ENCODE data around the gene RELL1. TPM values are rescaled to one million over a fixed set of nuclear protein-coding genes. Genes with fewer than 3 reads are reported as not detected.

The RELL1 gene
- total RNA-seq, 1 donor from 2014 or later: 22.2 TPM

- Histone ChIP-seq H3K9me3 (replicated peaks) (no peaks in the 10 kb centered on the region), H3K36me3 (peaks cover 36% of the 10 kb centered on the region), H3K4me3 (no peak overlapping the region), H3K4me1 (peaks cover 26% of the 10 kb centered on the region), H3K27me3 (ENCODE audit: low read depth) (no peaks in the 10 kb centered on the region), H3K27ac (replicated peaks) (no peak overlapping the region)
- no peak for DNase-seq
- no peak for TF ChIP-seq CTCF (IDR thresholded peaks at IDR 0.05; ENCODE audit: borderline replicate concordance)
- intact Hi-C loops (cut with micrococcal nuclease): no loop called here
Observed at GRCh38 chr4:37628977-37629609, 57.1 kb downstream of the RELL1 start.

- H3K27me3 ChIP-seq (ENCODE audit: low read depth): no peaks in the 10 kb centered on the region
- H3K4me3 ChIP-seq: no peak overlapping the region
- intact Hi-C loops (cut with micrococcal nuclease): no loop called here
- peaks cover 35% of the 10 kb centered on the region for H3K4me1 ChIP-seq
- H3K36me3 ChIP-seq: peaks cover 28% of the 10 kb centered on the region
- no peak for DNase-seq
- H3K27ac ChIP-seq (replicated peaks): no peak overlapping the region
- H3K9me3 ChIP-seq (replicated peaks): no peaks in the 10 kb centered on the region
- TF ChIP-seq CTCF (IDR thresholded peaks at IDR 0.05; ENCODE audit: borderline replicate concordance): no peak
Observed at GRCh38 chr4:37627263-37627662, 58.9 kb downstream of the RELL1 start.

- no peak overlapping the region for H3K4me3 ChIP-seq
- H3K27me3 ChIP-seq (ENCODE audit: low read depth): no peaks in the 10 kb centered on the region
- intact Hi-C loops (cut with micrococcal nuclease): no loop called here
- no peak overlapping the region for H3K27ac ChIP-seq (replicated peaks)
- no peak for TF ChIP-seq CTCF (IDR thresholded peaks at IDR 0.05; ENCODE audit: borderline replicate concordance)
- H3K4me1 ChIP-seq: peaks cover 24% of the 10 kb centered on the region
- H3K36me3 ChIP-seq: peaks cover 19% of the 10 kb centered on the region
- H3K9me3 ChIP-seq (replicated peaks): no peaks in the 10 kb centered on the region
- DNase-seq: no peak
Observed at GRCh38 chr4:37625499-37625898, 60.7 kb downstream of the RELL1 start.

GRCh38 chr4:37623940-37624339 is 62.2 kb downstream of the RELL1 start:
- H3K4me1 ChIP-seq: peaks cover 16% of the 10 kb centered on the region
- H3K9me3 ChIP-seq (replicated peaks): no peaks in the 10 kb centered on the region
- H3K27me3 ChIP-seq (ENCODE audit: low read depth): no peaks in the 10 kb centered on the region
- peaks cover 8% of the 10 kb centered on the region for H3K36me3 ChIP-seq
- DNase-seq: no peak
- H3K27ac ChIP-seq (replicated peaks): no peak overlapping the region
- no peak overlapping the region for H3K4me3 ChIP-seq
- intact Hi-C loops (cut with micrococcal nuclease): no loop called here
- TF ChIP-seq CTCF (IDR thresholded peaks at IDR 0.05; ENCODE audit: borderline replicate concordance): no peak

- Histone ChIP-seq H3K4me3 (no peak overlapping the region), H3K36me3 (peaks cover 8% of the 10 kb centered on the region), H3K4me1 (peaks cover 13% of the 10 kb centered on the region), H3K27me3 (ENCODE audit: low read depth) (no peaks in the 10 kb centered on the region), H3K27ac (replicated peaks) (no peak overlapping the region), H3K9me3 (replicated peaks) (no peaks in the 10 kb centered on the region)
- no peak for DNase-seq
- intact Hi-C loops (cut with micrococcal nuclease): no loop called here
- no peak for TF ChIP-seq CTCF (IDR thresholded peaks at IDR 0.05; ENCODE audit: borderline replicate concordance)
Observed at GRCh38 chr4:37623125-37623524, 63.1 kb downstream of the RELL1 start.
